Eye (tissue), 1 donor: ENCODE measurements around the gene UBR4.

Source experiments
- DNase-seq: peaks from one replicate; pipeline ENCODE4 v3.0.0-alpha.2; 2015

Gene UBR4

GRCh38 chr1:19032701-19033514 lies 177.2 kb downstream of the UBR4 start:
- DNase-seq = no peak

GRCh38 chr1:19032413-19032695 lies 177.7 kb downstream of the UBR4 start:
- DNase-seq = no peak

GRCh38 chr1:19029191-19030085 lies 180.6 kb downstream of the UBR4 start:
- DNase-seq = no peak

- DNase-seq = no peak
Observed at GRCh38 chr1:19028546-19029129, 181.4 kb downstream of the UBR4 start.

- peak; percentile 86 for DNase-seq
Observed at GRCh38 chr1:19028110-19028509, 182.0 kb downstream of the UBR4 start.
